ENCODE results near the gene ADAMTSL2.
A peak's percentile ranks its signal among the peaks of the same experiment; 100 is the strongest.

The ADAMTSL2 gene

DNA sequence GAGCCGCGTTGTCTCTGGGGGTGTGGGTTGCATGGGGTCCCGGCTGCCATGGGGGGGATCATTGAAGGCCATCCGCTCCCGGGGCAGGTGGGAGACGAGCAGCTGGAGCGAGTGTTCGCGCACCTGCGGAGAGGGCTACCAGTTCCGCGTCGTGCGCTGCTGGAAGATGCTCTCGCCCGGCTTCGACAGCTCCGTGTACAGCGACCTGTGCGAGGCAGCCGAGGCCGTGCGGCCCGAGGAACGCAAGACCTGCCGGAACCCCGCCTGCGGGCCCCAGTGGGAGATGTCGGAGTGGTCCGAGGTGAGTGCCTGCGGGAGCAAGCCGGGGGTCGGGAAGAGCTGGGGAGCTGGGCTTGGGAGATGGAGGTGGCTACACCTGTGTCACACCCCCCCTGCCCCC is 33.7 kb downstream of the ADAMTSL2 start:
- Histone ChIP-seq H3K4me3 (no peak overlapping the region), H3K9ac (ENCODE audit: insufficient read length) (no peak overlapping the region), H3K27ac (no peak overlapping the region), H3K36me3 (ENCODE audit: insufficient read depth, low read length) (no peaks in the 10 kb centered on the region), H3K9me3 (ENCODE audit: low read depth, low read length) (no peaks in the 10 kb centered on the region)
- TF ChIP-seq POLR2AphosphoS5 (IDR thresholded peaks at IDR 0.05; ENCODE audit: borderline replicate concordance, low read depth, low read length) (no peak), FOXP2 (optimal IDR thresholded peaks at IDR 0.05; ENCODE audit: control extremely low read depth, extremely low read length, insufficient read depth) (no peak), EZH2 (IDR thresholded peaks at IDR 0.05) (no peak)
- no peak for DNase-seq (ENCODE audit: low read depth, low spot score)

DNA sequence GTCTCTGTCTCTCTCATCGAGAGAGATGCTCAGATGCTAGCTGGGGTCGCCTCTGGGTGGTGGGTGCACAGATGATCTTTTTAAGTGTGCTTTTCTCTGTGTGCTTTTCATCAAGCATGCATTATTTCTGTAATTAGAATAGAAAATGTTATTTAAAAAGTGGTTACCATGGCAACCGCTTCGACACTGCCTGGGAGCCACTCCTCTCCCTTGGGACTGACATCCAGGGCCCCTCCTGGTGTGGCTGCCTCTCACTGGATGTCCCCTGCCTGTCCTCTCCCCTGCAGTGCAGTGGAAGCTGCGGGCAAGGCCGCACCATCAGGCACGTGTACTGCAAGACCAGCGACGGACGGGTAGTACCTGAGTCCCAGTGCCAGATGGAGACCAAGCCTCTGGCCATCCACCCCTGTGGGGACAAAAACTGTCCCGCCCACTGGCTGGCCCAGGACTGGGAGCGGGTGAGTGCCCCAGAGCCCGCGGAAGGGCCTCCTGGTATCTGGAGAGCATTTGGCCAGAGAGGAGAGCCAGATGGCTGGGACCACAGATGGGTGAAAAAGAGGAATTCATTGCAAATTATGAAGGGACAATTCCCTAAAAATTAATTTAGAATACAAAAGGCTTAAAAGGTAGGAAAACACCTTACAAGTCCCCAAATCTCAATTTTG is 34.7 kb downstream of the ADAMTSL2 start:
- no peak overlapping the region for H3K4me3 ChIP-seq
- no peak overlapping the region for H3K27ac ChIP-seq
- TF ChIP-seq FOXP2 (optimal IDR thresholded peaks at IDR 0.05; ENCODE audit: control extremely low read depth, extremely low read length, insufficient read depth) = no peak
- TF ChIP-seq POLR2AphosphoS5 (IDR thresholded peaks at IDR 0.05; ENCODE audit: borderline replicate concordance, low read depth, low read length) = no peak
- TF ChIP-seq EZH2 (IDR thresholded peaks at IDR 0.05) = no peak
- no peaks in the 10 kb centered on the region for H3K9me3 ChIP-seq (ENCODE audit: low read depth, low read length)
- no peak for DNase-seq (ENCODE audit: low read depth, low spot score)
- H3K9ac ChIP-seq (ENCODE audit: insufficient read length) = no peak overlapping the region
- no peaks in the 10 kb centered on the region for H3K36me3 ChIP-seq (ENCODE audit: insufficient read depth, low read length)

DNA sequence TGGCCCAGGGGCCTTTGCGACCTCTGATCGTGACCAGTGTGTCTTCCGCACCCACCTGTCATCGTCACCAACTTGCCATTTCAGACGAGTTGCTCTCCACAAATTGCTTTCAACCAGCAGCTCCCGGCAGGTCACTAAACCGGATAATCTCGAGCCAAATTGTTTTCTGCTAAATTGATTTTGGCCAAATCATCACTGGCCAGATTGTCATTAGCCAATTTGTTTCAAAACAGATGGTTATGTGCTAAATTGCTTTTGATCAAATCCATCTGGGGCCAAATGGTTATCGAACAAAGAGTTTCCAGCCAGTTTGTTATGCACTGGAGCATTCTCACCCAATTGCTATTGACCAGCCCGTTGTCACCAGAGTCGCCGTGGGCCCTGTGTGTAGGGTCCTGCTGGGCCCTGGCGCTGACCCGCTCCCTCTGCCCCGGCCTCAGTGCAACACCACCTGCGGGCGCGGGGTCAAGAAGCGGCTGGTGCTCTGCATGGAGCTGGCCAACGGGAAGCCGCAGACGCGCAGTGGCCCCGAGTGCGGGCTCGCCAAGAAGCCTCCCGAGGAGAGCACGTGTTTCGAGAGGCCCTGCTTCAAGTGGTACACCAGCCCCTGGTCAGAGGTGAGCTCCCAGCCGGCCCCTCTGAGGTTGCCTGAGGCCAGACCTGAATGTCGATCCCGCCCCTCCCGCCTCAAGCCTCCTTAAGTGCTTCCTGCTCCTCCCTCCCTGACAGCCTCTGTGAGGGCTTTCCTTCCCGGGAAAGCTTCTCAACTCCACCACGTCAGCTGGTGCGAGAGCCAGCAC is 35.6 kb downstream of the ADAMTSL2 start:
- Histone ChIP-seq H3K9me3 (ENCODE audit: low read depth, low read length) (no peaks in the 10 kb centered on the region), H3K4me3 (no peak overlapping the region), H3K36me3 (ENCODE audit: insufficient read depth, low read length) (no peaks in the 10 kb centered on the region), H3K9ac (ENCODE audit: insufficient read length) (no peak overlapping the region), H3K27ac (no peak overlapping the region)
- no peak for DNase-seq (ENCODE audit: low read depth, low spot score)
- TF ChIP-seq FOXP2 (optimal IDR thresholded peaks at IDR 0.05; ENCODE audit: control extremely low read depth, extremely low read length, insufficient read depth) (no peak), EZH2 (IDR thresholded peaks at IDR 0.05) (no peak), POLR2AphosphoS5 (IDR thresholded peaks at IDR 0.05; ENCODE audit: borderline replicate concordance, low read depth, low read length) (no peak)

DNA sequence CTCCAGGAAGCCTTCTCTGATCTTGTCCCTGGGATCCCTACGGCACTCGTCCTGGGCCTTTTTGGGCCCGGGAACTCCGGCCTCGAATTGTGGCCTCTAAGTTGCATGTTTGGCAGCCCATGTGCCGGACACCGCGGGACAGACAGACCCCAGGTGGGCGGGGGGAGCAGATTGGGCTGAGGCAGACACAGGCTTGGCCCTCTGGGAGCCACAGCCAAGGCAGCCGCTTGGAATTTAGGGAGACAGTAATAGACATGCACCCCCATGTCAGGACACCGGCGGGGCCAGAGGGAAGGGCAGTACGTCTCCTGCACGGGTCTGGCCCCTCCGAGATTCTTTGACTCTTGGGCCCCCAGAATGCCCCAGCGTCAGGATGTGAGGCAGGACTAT is 36.2 kb downstream of the ADAMTSL2 start:
- no peak overlapping the region for H3K9ac ChIP-seq (ENCODE audit: insufficient read length)
- no peaks in the 10 kb centered on the region for H3K9me3 ChIP-seq (ENCODE audit: low read depth, low read length)
- no peak for TF ChIP-seq FOXP2 (optimal IDR thresholded peaks at IDR 0.05; ENCODE audit: control extremely low read depth, extremely low read length, insufficient read depth)
- no peak for TF ChIP-seq EZH2 (IDR thresholded peaks at IDR 0.05)
- no peak for TF ChIP-seq POLR2AphosphoS5 (IDR thresholded peaks at IDR 0.05; ENCODE audit: borderline replicate concordance, low read depth, low read length)
- H3K4me3 ChIP-seq = no peak overlapping the region
- no peaks in the 10 kb centered on the region for H3K36me3 ChIP-seq (ENCODE audit: insufficient read depth, low read length)
- DNase-seq (ENCODE audit: low read depth, low spot score) = no peak
- no peak overlapping the region for H3K27ac ChIP-seq

GRCh38 chr9:133571391-133571890 is 36.9 kb downstream of the ADAMTSL2 start:
- DNase-seq (ENCODE audit: low read depth, low spot score) = no peak
- TF ChIP-seq EZH2 (IDR thresholded peaks at IDR 0.05) = no peak
- TF ChIP-seq FOXP2 (optimal IDR thresholded peaks at IDR 0.05; ENCODE audit: control extremely low read depth, extremely low read length, insufficient read depth) = no peak
- TF ChIP-seq POLR2AphosphoS5 (IDR thresholded peaks at IDR 0.05; ENCODE audit: borderline replicate concordance, low read depth, low read length) = no peak
- Histone ChIP-seq H3K36me3 (ENCODE audit: insufficient read depth, low read length) (no peaks in the 10 kb centered on the region), H3K9ac (ENCODE audit: insufficient read length) (peak overlapping the region; percentile 3), H3K9me3 (ENCODE audit: low read depth, low read length) (no peaks in the 10 kb centered on the region), H3K4me3 (0 out of 2 replicates have a peak overlapping the region, but pooled peaks have one; percentile 10), H3K27ac (no peak overlapping the region)

DNA sequence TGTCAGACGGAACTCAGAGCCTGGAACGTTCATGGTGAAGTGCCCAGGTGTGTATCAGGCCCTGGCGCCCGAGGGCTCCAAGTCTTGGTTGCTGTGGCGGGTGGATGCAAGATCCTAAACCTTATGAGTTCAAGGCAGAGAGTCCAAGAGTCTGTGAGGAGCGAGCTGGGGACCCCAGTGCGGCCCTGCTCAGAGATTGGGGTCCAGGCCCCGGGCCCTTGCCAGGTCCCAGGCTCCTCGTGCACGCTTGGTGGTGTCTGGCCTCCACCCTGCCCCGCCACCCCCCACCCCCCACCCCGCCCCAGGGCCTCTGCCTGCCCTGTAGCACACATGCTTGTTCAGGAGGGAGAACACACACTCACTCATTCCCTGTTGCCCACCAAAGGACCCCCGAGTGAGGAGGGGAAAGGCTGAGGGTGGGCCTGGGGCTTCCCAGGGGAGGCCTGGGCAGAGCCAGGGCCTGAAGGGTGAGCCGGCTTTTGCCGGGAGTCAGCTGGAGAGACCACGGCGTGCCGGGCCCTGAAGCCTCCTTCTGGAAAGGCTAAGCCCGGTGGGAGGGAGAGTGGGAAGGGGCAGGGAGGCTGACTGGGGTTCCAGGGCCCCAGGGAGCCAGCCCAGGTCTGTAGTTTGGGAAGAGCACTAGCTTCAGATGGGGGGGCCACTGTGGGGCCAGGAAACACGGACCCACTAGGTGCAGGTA is 37.5 kb downstream of the ADAMTSL2 start:
- Histone ChIP-seq H3K4me3 (no peak overlapping the region), H3K36me3 (ENCODE audit: insufficient read depth, low read length) (no peaks in the 10 kb centered on the region), H3K27ac (no peak overlapping the region), H3K9ac (ENCODE audit: insufficient read length) (no peak overlapping the region), H3K9me3 (ENCODE audit: low read depth, low read length) (no peaks in the 10 kb centered on the region)
- DNase-seq (ENCODE audit: low read depth, low spot score) = no peak
- TF ChIP-seq POLR2AphosphoS5 (IDR thresholded peaks at IDR 0.05; ENCODE audit: borderline replicate concordance, low read depth, low read length) = no peak
- TF ChIP-seq EZH2 (IDR thresholded peaks at IDR 0.05) = no peak
- TF ChIP-seq FOXP2 (optimal IDR thresholded peaks at IDR 0.05; ENCODE audit: control extremely low read depth, extremely low read length, insufficient read depth) = no peak

DNA sequence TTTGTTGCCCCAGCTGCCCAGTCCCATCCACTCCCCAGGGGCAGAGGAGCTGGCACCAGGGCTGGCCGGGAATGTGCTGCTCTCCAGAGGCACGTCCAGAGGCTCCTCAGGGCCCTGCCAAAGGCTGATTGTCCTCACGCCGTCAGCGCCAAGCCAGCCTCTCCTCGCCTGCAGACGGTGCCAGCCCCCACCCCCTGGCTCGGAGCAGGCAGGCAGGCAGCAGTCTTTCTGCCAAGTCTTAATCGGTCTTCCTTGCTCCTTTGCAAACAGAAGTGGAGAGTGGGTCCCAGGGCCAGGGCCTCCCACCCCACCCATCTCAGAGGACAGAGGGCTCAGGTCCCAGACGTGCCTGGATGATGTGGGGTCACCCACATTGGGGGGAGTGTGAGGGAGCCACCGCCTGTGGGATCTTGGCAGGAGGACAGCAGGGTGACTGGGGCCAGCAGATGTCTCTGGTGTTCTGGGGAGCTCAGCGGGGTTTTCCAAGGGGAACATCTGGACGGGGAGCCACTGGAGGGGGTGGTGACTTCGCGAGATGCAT is 38.4 kb downstream of the ADAMTSL2 start:
- no peaks in the 10 kb centered on the region for H3K9me3 ChIP-seq (ENCODE audit: low read depth, low read length)
- DNase-seq (ENCODE audit: low read depth, low spot score) = no peak
- no peak for TF ChIP-seq FOXP2 (optimal IDR thresholded peaks at IDR 0.05; ENCODE audit: control extremely low read depth, extremely low read length, insufficient read depth)
- TF ChIP-seq EZH2 (IDR thresholded peaks at IDR 0.05) = no peak
- no peak for TF ChIP-seq POLR2AphosphoS5 (IDR thresholded peaks at IDR 0.05; ENCODE audit: borderline replicate concordance, low read depth, low read length)

More for the DNA sequence above, 38.4 kb downstream of the ADAMTSL2 start:
- Histone ChIP-seq H3K9ac (ENCODE audit: insufficient read length) (no peak overlapping the region), H3K27ac (no peak overlapping the region), H3K4me3 (no peak overlapping the region), H3K36me3 (ENCODE audit: insufficient read depth, low read length) (no peaks in the 10 kb centered on the region)
